Left cardiac atrium (tissue), 2 donors: ENCODE data around the gene RNF11. TPM values are rescaled to one million over a fixed set of nuclear protein-coding genes. Genes with fewer than 3 reads are reported as not detected.

Source experiments
- total RNA-seq, 2 donors: library from RNA; stranded (reverse); fragmentation: NEBNext Ultra II Directional; extraction: Animal tissue kit (Norgen Biotek cat#: 25700); gene quantifications; one replicate each; pipeline ENCODE4 v1.2.1, GENCODE V29; 2021
- donor health status: DM: no; HTN: yes; CAD: no; lungs with severe emphysema.
- donor health status: DM: yes; HTN: yes; CAD: no.

The RNF11 gene
- total RNA-seq, 2 donors from 2014 or later = 102 to 103 TPM

Other genes with a start within 250 kb of the RNF11 start
- gene C1orf185, start 134.0 kb upstream of the RNF11 start, total RNA-seq = not detected
- 10 to 100 TPM; 14.0 to 14.8 TPM for gene TTC39A, start 94.3 kb downstream of the RNF11 start, total RNA-seq